Cardiac ventricle fibroblast (primary cell): ENCODE measurements around the gene TNFAIP6. TPM values are rescaled to one million over a fixed set of nuclear protein-coding genes. Genes with fewer than 3 reads are reported as not detected.

Experiments used
- total RNA-seq: library from RNA; depleted of rRNA; stranded (reverse); fragments of >200 nt; gene quantifications from 2 replicates; pipeline ENCODE4 v1.2.3, GENCODE V29; 2015

Gene TNFAIP6, protein sequence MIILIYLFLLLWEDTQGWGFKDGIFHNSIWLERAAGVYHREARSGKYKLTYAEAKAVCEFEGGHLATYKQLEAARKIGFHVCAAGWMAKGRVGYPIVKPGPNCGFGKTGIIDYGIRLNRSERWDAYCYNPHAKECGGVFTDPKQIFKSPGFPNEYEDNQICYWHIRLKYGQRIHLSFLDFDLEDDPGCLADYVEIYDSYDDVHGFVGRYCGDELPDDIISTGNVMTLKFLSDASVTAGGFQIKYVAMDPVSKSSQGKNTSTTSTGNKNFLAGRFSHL
- total RNA-seq: 19.3 and 29.5 TPM in 2 replicates

DNA sequence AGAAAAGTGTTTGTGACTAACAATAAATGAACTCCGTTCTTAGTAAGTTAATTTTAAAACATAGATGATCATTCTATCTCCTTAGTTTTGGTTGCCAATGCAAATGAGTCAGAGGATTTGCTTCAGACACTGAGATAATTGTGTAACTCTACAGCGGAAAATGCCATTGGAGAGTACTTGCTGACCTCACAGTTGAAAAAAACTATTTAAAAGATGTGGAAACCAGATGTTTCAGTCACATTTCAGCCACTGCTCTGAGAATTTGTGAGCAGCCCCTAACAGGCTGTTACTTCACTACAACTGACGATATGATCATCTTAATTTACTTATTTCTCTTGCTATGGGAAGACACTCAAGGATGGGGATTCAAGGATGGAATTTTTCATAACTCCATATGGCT lies at the start of gene TNFAIP6:
TSS of gene TNFAIP6 (plus strand) at position 234 of the 400 bp plus-strand sequence. CDS start at position 309, 75 bp downstream.

DNA sequence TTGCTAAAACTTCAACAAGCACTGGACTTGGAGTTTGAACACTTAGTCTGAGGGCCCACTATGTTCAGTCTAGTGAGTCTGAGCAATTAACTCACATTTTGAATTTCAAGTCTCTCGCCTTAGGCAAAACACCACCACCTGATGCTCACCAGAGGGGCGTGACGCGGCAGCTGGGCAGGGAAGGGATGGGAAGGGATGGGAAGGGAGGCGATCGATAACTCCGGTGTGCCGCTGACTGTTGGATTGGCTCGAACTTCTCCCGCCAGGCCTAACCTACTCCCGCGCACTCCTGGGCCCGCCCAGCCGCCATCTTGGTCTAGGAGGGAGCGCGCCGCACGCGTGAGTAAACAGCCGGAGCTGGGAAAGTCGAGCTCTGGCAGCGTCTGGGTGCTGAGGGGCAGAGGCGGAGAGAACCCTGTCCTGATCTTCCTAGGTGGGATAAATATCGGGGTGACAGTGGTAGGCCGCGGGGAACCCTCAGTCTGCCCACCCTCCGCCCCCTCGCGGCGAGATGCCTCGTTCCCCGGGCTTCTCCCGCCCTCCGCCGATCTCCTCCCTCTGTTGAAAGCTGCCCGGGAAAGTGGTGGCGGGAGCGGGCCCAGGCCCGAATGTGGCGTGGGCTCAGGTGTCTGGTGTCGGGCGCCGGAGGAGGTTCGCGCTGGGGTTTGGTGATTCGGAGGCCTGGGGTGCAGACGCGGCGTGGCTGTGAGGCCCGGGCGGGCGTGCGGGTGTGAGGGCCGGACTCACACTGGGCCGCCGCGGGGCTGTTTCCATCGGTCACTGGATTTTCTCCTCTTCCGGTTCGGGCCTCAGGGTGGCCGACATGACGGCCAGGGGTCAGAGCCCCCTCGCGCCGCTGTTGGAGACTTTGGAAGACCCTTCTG lies 52.5 kb downstream of the TNFAIP6 start, which contains the start of gene RIF1:
TSS of gene RIF1 (plus strand) at position 302 of the 884 bp plus-strand sequence. CDS start at position 824, 522 bp downstream.

Other genes with a start within 250 kb of the TNFAIP6 start
- gene RBM43, start 95.7 kb upstream of the TNFAIP6 start, total RNA-seq: 10.5 and 12.3 TPM in 2 replicates
- 12.4 and 14.1 TPM in 2 replicates for gene NMI, start 67.9 kb upstream of the TNFAIP6 start, total RNA-seq
- gene RIF1, start 52.3 kb downstream of the TNFAIP6 start, total RNA-seq: 16.5 and 17.7 TPM in 2 replicates